H9 (cell line): ENCODE measurements around the gene KIAA1958. TPM values are rescaled to one million over a fixed set of nuclear protein-coding genes. Genes with fewer than 3 reads are reported as not detected.

Experiments
- DNase-seq: peaks from one replicate; pipeline ENCODE4 v3.0.0-alpha.2; 2017
- H2AFZ ChIP-seq: one replicate; pipeline ENCODE4 v1.6.1; 2013; ENCODE audit warnings: mild to moderate bottlenecking, low read length, control low read depth, moderate library complexity
- H2AK5ac ChIP-seq: 2 replicates; pipeline ENCODE4 v1.6.1; 2013; ENCODE audit warnings: low read length, control low read depth, mixed read lengths; ENCODE audit not compliant: insufficient read length
- H2BK120ac ChIP-seq: one replicate; pipeline ENCODE4 v1.6.1; 2013; ENCODE audit warnings: low read depth, mild to moderate bottlenecking, low read length, control low read depth, inconsistent platforms; ENCODE audit not compliant: poor library complexity, severe bottlenecking
- H2BK12ac ChIP-seq: 2 replicates; pipeline ENCODE4 v1.6.1; 2013; ENCODE audit warnings: low read length, control low read depth, mixed read lengths, low read depth; ENCODE audit not compliant: insufficient read length
- H2BK15ac ChIP-seq: 2 replicates; pipeline ENCODE4 v1.6.1; 2013; ENCODE audit warnings: low read depth, low read length, control low read depth
- H2BK20ac ChIP-seq: one replicate; pipeline ENCODE4 v1.6.1; 2013; ENCODE audit warnings: low read depth, mild to moderate bottlenecking, low read length, control low read depth, inconsistent platforms; ENCODE audit not compliant: poor library complexity, severe bottlenecking
- H2BK5ac ChIP-seq: 2 replicates; pipeline ENCODE4 v1.6.1; 2013; ENCODE audit warnings: low read length, control low read depth, mixed read lengths; ENCODE audit not compliant: insufficient read length
- H3K14ac ChIP-seq: 2 replicates; pipeline ENCODE4 v1.6.1; 2013; ENCODE audit warnings: low read length, control low read depth; ENCODE audit not compliant: insufficient read depth
- H3K18ac ChIP-seq: 2 replicates; pipeline ENCODE4 v1.6.1; 2013; ENCODE audit warnings: low read depth, mild to moderate bottlenecking, mixed read lengths, low read length, control low read depth; ENCODE audit not compliant: insufficient read length
- H3K23ac ChIP-seq: 2 replicates; pipeline ENCODE4 v1.6.1; 2013; ENCODE audit warnings: low read length, control low read depth, mixed read lengths, low read depth; ENCODE audit not compliant: insufficient read length
- H3K23me2 ChIP-seq: 2 replicates; pipeline ENCODE4 v1.6.1; 2013; ENCODE audit warnings: low read depth, mild to moderate bottlenecking, mixed read lengths, low read length, control low read depth; ENCODE audit not compliant: insufficient read length, poor library complexity, severe bottlenecking
- H3K27ac ChIP-seq: 2 replicates; pipeline ENCODE4 v1.5.1; 2013; ENCODE audit warnings: low read length, control low read depth, mixed read lengths, low read depth; ENCODE audit not compliant: insufficient read length
- H3K27me3 ChIP-seq: 2 replicates; pipeline ENCODE4 v1.6.1; 2013; ENCODE audit warnings: low read length, control low read depth, inconsistent platforms; ENCODE audit not compliant: insufficient read depth
- H3K4ac ChIP-seq: 2 replicates; pipeline ENCODE4 v1.6.1; 2013; ENCODE audit warnings: low read depth, mild to moderate bottlenecking, control low read depth, inconsistent platforms, low read length, moderate library complexity
- H3K4me1 ChIP-seq: 2 replicates; pipeline ENCODE4 v1.6.1; 2013; ENCODE audit warnings: low read length, control low read depth, inconsistent platforms; ENCODE audit not compliant: insufficient read depth
- H3K4me2 ChIP-seq: 2 replicates; pipeline ENCODE4 v1.6.1; 2013; ENCODE audit warnings: low read length, control low read depth, mixed read lengths; ENCODE audit not compliant: insufficient read length, insufficient read depth
- H3K56ac ChIP-seq: 2 replicates; pipeline ENCODE4 v1.6.1; 2013; ENCODE audit warnings: low read depth, mild to moderate bottlenecking, mixed read lengths, low read length, control low read depth; ENCODE audit not compliant: insufficient read length
- H3K79me1 ChIP-seq: 2 replicates; pipeline ENCODE4 v1.6.1; 2013; ENCODE audit warnings: low read depth, mild to moderate bottlenecking, moderate library complexity, low read length, control low read depth, inconsistent platforms; ENCODE audit not compliant: insufficient read depth, poor library complexity, severe bottlenecking
- H3K79me2 ChIP-seq: 2 replicates; pipeline ENCODE4 v1.6.1; 2013; ENCODE audit warnings: low read length, control low read depth, inconsistent platforms; ENCODE audit not compliant: insufficient read depth
- H3K9ac ChIP-seq: 2 replicates; pipeline ENCODE4 v1.6.1; 2013; ENCODE audit warnings: low read length, control low read depth, mixed read lengths; ENCODE audit not compliant: insufficient read length; ENCODE audit errors: extremely low read depth
- H3K9me3 ChIP-seq: one replicate; pipeline ENCODE4 v1.6.1; 2013; ENCODE audit warnings: low read depth, low read length, inconsistent platforms; ENCODE audit not compliant: control insufficient read depth
- H3T11ph ChIP-seq: one replicate; pipeline ENCODE4 v1.6.1; 2013; ENCODE audit warnings: mild to moderate bottlenecking, low read length, control low read depth, inconsistent platforms
- H4K20me1 ChIP-seq: one replicate; pipeline ENCODE4 v1.6.1; 2013; ENCODE audit not compliant: control insufficient read depth, insufficient read length, insufficient read depth
- H4K5ac ChIP-seq: 2 replicates; pipeline ENCODE4 v1.6.1; 2013; ENCODE audit warnings: low read depth, mild to moderate bottlenecking, mixed read lengths, low read length, control low read depth; ENCODE audit not compliant: insufficient read length
- H4K8ac ChIP-seq: replicated peaks from 2 replicates; pipeline ENCODE4 v1.6.1; 2013; ENCODE audit warnings: low read length, control low read depth, mixed read lengths, low read depth; ENCODE audit not compliant: insufficient read length
- H4K91ac ChIP-seq: 2 replicates; pipeline ENCODE4 v1.6.1; 2013; ENCODE audit warnings: low read depth, mild to moderate bottlenecking, moderate library complexity, mixed read lengths, low read length, control low read depth; ENCODE audit not compliant: insufficient read length
- H3K27ac Mint-ChIP-seq, 3 experiments: 2 replicates in 2 of 3; 3 replicates in 1 of 3; pipeline ENCODE4 v1.8.0; 2020 to 2021; ENCODE audit warnings: mixed read lengths in 3 of 3, mild to moderate bottlenecking in 1 of 3, moderate library complexity in 1 of 3
- H3K27me3 Mint-ChIP-seq: 2 replicates; pipeline ENCODE4 v1.8.0; 2021; ENCODE audit warnings: low read depth, mild to moderate bottlenecking, moderate library complexity, mixed read lengths
- H3K36me3 Mint-ChIP-seq, 3 experiments: 2 replicates in 2 of 3; 3 replicates in 1 of 3; pipeline ENCODE4 v1.8.0; 2020 to 2021; ENCODE audit warnings: low read depth in 3 of 3, mixed read lengths in 3 of 3; ENCODE audit not compliant: insufficient read depth in 1 of 3
- H3K4me1 Mint-ChIP-seq, 2 experiments: 2 replicates each; pipeline ENCODE4 v1.8.0; 2020; ENCODE audit warnings: mixed read lengths in 2 of 2
- H3K4me3 Mint-ChIP-seq, 2 experiments: 2 replicates in 1 of 2; 3 replicates in 1 of 2; pipeline ENCODE4 v1.8.0; 2020 to 2021; ENCODE audit warnings: mild to moderate bottlenecking in 2 of 2, mixed read lengths in 2 of 2, moderate library complexity in 1 of 2
- H3K9me3 Mint-ChIP-seq, 2 experiments: 2 replicates in 1 of 2; 3 replicates in 1 of 2; pipeline ENCODE4 v1.8.0; 2020; ENCODE audit warnings: mild to moderate bottlenecking in 2 of 2, mixed read lengths in 2 of 2, moderate library complexity in 1 of 2
- WGBS: extraction: QIAGEN DNeasy Blood & Tissue Kit; methylation state at CpG from one replicate; pipeline ENCODE4 v1.1.7; 2013; ENCODE audit warnings: missing lambda C conversion rate, low lambda C conversion rate, mixed read lengths; ENCODE audit not compliant: insufficient read length; ENCODE audit errors: extremely low coverage; 5-methylcytosine and 5-hydroxymethylcytosine counted together
- total RNA-seq: library from RNA; stranded (reverse); gene quantifications from 2 replicates; pipeline ENCODE4 v1.2.1, GENCODE V29; 2021
- TF ChIP-seq, protein P1 (sequence below): fragments of 200-600 bp; sonication (generic); conservative IDR thresholded peaks from 3 replicates; pipeline ENCODE4 v1.8.0; 2021; ENCODE audit warnings: antibody characterized with exemption, mild to moderate bottlenecking

KIAA1958 gene
- total RNA-seq, 1 experiment from 2014 or later = 34.0 TPM

DNA sequence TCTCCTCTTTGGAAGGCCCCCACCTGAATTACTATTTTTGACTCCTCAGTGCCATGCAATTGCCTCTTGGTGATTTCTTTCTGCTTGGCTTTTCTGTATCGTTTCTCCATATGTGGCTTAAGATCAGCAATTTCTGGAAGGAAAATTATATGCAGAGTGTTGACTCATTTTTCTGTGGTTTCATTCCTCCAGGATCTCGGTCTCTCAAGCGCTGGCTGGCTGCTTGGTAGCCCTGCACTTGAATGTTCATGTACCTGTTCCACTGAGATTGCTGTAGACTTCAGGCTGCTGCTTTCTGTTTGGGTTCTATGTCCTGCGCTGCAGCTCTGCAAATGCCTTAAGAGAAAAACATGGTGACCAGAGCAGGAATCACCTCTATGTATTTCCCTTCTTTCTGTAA, 153.7 kb downstream of the KIAA1958 start:
- H4K91ac ChIP-seq = no peak overlapping the region
- H3K27ac Mint-ChIP-seq = no peak overlapping the region
- H3K9me3 Mint-ChIP-seq = peaks cover 12 to 13% of the 10 kb centered on the region in 2 experiments
- H3K23me2 ChIP-seq = no peaks in the 10 kb centered on the region
- no peak overlapping the region for H4K5ac ChIP-seq
- H2BK12ac ChIP-seq = no peak overlapping the region
- no peak overlapping the region for H2BK120ac ChIP-seq
- no peaks in the 10 kb centered on the region for H3K79me2 ChIP-seq
- H3K9ac ChIP-seq = no peak overlapping the region
- no peak overlapping the region for H3K4me3 Mint-ChIP-seq
- no peak overlapping the region for H2BK15ac ChIP-seq
- H3K4me1 ChIP-seq = no peaks in the 10 kb centered on the region
- DNase-seq = no peak
- no peak overlapping the region for H4K8ac ChIP-seq
- no peak overlapping the region for H3K23ac ChIP-seq
- no peaks in the 10 kb centered on the region for H3K9me3 ChIP-seq
- H3K56ac ChIP-seq = no peak overlapping the region
- no peaks in the 10 kb centered on the region for H3K27me3 ChIP-seq
- TF ChIP-seq, protein P1, sequence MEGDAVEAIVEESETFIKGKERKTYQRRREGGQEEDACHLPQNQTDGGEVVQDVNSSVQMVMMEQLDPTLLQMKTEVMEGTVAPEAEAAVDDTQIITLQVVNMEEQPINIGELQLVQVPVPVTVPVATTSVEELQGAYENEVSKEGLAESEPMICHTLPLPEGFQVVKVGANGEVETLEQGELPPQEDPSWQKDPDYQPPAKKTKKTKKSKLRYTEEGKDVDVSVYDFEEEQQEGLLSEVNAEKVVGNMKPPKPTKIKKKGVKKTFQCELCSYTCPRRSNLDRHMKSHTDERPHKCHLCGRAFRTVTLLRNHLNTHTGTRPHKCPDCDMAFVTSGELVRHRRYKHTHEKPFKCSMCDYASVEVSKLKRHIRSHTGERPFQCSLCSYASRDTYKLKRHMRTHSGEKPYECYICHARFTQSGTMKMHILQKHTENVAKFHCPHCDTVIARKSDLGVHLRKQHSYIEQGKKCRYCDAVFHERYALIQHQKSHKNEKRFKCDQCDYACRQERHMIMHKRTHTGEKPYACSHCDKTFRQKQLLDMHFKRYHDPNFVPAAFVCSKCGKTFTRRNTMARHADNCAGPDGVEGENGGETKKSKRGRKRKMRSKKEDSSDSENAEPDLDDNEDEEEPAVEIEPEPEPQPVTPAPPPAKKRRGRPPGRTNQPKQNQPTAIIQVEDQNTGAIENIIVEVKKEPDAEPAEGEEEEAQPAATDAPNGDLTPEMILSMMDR = no peak
- WGBS = no CpG with 5 or more reads among the region's 4 CpGs
- H3K27ac ChIP-seq = no peak overlapping the region
- H2AFZ ChIP-seq = no peak overlapping the region
- H3K36me3 Mint-ChIP-seq = peaks cover 13 to 25% (median 16%) of the 10 kb centered on the region in 3 experiments
- H3T11ph ChIP-seq = no peak overlapping the region
- H3K4me2 ChIP-seq = no peak overlapping the region
- no peak overlapping the region for H2BK5ac ChIP-seq
- H4K20me1 ChIP-seq = no peaks in the 10 kb centered on the region
- H3K4ac ChIP-seq = no peak overlapping the region
- no peak overlapping the region for H3K14ac ChIP-seq
- no peaks in the 10 kb centered on the region for H3K79me1 ChIP-seq
- H2AK5ac ChIP-seq = no peak overlapping the region
- H3K4me1 Mint-ChIP-seq = peaks cover 13 to 15% of the 10 kb centered on the region in 2 experiments
- H2BK20ac ChIP-seq = no peak overlapping the region
- H3K18ac ChIP-seq = no peak overlapping the region
- H3K27me3 Mint-ChIP-seq = no peaks in the 10 kb centered on the region
